GM23248 (cell line): Measurements from ENCODE around the gene NPBWR2. TPM values are rescaled to one million over a fixed set of nuclear protein-coding genes. Genes with fewer than 3 reads are reported as not detected.

Experiments
- DNase-seq: peaks from one replicate; pipeline ENCODE4 v3.0.0-alpha.2; 2015
- H2AFZ ChIP-seq: fragments of 200-600 bp; sonication (generic); 2 replicates; pipeline ENCODE4 v1.6.1; 2016; ENCODE audit warnings: antibody characterized with exemption
- H3F3A ChIP-seq: fragments of 200-600 bp; sonication (generic); 2 replicates; pipeline ENCODE4 v1.6.1; 2016; ENCODE audit warnings: mild to moderate bottlenecking, antibody characterized with exemption, mixed run types; ENCODE audit not compliant: insufficient read depth
- H3K27ac ChIP-seq: fragments of 200-600 bp; sonication (generic); 2 replicates; pipeline ENCODE4 v1.5.1; 2016; ENCODE audit warnings: mild to moderate bottlenecking
- H3K27me3 ChIP-seq: fragments of 200-600 bp; sonication (generic); replicated peaks from 2 replicates; pipeline ENCODE4 v1.6.1; 2016; ENCODE audit warnings: mild to moderate bottlenecking; ENCODE audit not compliant: insufficient read depth
- H3K36me3 ChIP-seq: fragments of 200-600 bp; sonication (generic); 2 replicates; pipeline ENCODE4 v1.6.1; 2016; ENCODE audit warnings: low read depth, mild to moderate bottlenecking
- H3K4me1 ChIP-seq: fragments of 200-600 bp; sonication (generic); 2 replicates; pipeline ENCODE4 v1.6.1; 2016; ENCODE audit warnings: mild to moderate bottlenecking; ENCODE audit not compliant: insufficient read depth
- H3K4me2 ChIP-seq: fragments of 200-600 bp; sonication (generic); one replicate; pipeline ENCODE4 v1.6.1; 2016; ENCODE audit warnings: mild to moderate bottlenecking; ENCODE audit not compliant: unreplicated experiment
- H3K4me3 ChIP-seq: fragments of 200-600 bp; sonication (generic); 2 replicates; pipeline ENCODE4 v1.5.1; 2016; ENCODE audit warnings: mild to moderate bottlenecking
- H3K79me2 ChIP-seq: fragments of 200-600 bp; sonication (generic); 2 replicates; pipeline ENCODE4 v1.6.1; 2016; ENCODE audit warnings: mild to moderate bottlenecking; ENCODE audit not compliant: insufficient read depth
- H3K9ac ChIP-seq: fragments of 200-600 bp; sonication (generic); 2 replicates; pipeline ENCODE4 v1.6.1; 2016; ENCODE audit warnings: mild to moderate bottlenecking
- H3K9me2 ChIP-seq: fragments of 200-600 bp; sonication (generic); 2 replicates; pipeline ENCODE4 v1.6.1; 2016; ENCODE audit warnings: mixed run types, mild to moderate bottlenecking, moderate library complexity; ENCODE audit not compliant: insufficient read depth
- H3K9me3 ChIP-seq: fragments of 200-600 bp; sonication (generic); one replicate; pipeline ENCODE4 v1.6.1; 2017; ENCODE audit warnings: low read depth
- H4K20me1 ChIP-seq: fragments of 200-600 bp; sonication (generic); 2 replicates; pipeline ENCODE4 v1.6.0; 2016; ENCODE audit not compliant: insufficient read depth
- EZH2 ChIP-seq: fragments of 200-600 bp; sonication (generic); IDR thresholded peaks from 2 replicates; pipeline ENCODE4 v1.6.1; 2018; ENCODE audit warnings: antibody characterized with exemption, mild to moderate bottlenecking; ENCODE audit not compliant: insufficient read depth, poor library complexity, severe bottlenecking
- EZH2phosphoT487 ChIP-seq: fragments of 200-600 bp; sonication (generic); IDR thresholded peaks from 2 replicates; pipeline ENCODE4 v1.6.1; 2018; ENCODE audit warnings: antibody characterized with exemption, moderate library complexity, mild to moderate bottlenecking, low read depth; ENCODE audit not compliant: insufficient read depth
- WGBS, 2 experiments: methylation state at CpG; one replicate each; pipeline ENCODE4 v1.1.6; 2015 to 2017; ENCODE audit warnings: low lambda C conversion rate in 2 of 2, low coverage in 1 of 2; ENCODE audit errors: missing lambda C conversion rate in 2 of 2; 5-methylcytosine and 5-hydroxymethylcytosine counted together
- in situ Hi-C: fragments of 300-500 bp; cut with MboI; formaldehyde crosslinking; loops from 2 replicates; pipeline ENCODE4 v1.15.0; 2020
- polyA plus RNA-seq: library from polyadenylated mRNA; unstranded; fragments of >200 nt; fragmentation: Nextera tagmentation; extraction: Ambion mirVana; gene quantifications from 2 replicates; pipeline ENCODE4 v1.2.1, GENCODE V29; 2016
- total RNA-seq: library from RNA; depleted of rRNA; stranded (reverse); fragments of >200 nt; shearing (Covaris generic); gene quantifications from 2 replicates; pipeline ENCODE4 v1.2.3, GENCODE V29; 2014

Gene NPBWR2
- total and polyA plus RNA-seq, 2 experiments from 2014 or later: not detected

DNA sequence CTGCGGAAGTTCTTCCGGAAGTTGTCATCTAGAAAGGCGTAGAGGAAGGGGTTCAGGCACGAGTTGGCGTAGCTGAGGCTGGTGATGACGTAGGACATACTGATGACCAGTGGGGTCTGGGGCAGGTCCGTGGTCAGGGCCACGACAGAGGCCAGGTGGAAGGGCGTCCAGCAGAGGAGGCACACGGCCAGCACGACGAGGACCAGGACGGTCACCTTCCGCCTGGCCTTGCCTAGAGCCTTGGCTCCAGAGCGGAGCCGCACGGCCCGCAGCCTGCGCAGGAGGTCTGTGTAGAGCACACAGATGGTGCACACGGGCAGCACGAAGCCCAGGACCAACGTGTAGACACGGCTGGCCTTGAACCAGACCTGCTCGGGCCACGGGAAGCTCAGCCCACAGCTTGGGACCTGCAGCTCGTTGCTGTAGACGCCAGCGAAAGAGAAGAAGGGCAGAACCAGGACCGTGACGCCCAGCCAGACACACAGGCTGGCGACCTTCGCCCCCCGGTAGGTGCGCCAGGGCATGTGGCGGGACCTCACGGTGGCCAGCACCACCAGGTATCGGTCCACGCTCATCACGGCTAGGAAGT, 1.4 kb downstream of the NPBWR2 start:
- Histone ChIP-seq H3K27ac (no peak overlapping the region), H3K79me2 (no peaks in the 10 kb centered on the region), H3K9ac (no peak overlapping the region), H2AFZ (no peak overlapping the region), H3K4me2 (no peak overlapping the region), H3K27me3 (peaks cover 26% of the 10 kb centered on the region), H3K9me3 (no peaks in the 10 kb centered on the region), H3K9me2 (no peaks in the 10 kb centered on the region), H3K4me3 (no peak overlapping the region), H3K4me1 (no peaks in the 10 kb centered on the region), H3K36me3 (no peaks in the 10 kb centered on the region), H4K20me1 (no peaks in the 10 kb centered on the region), H3F3A (no peaks in the 10 kb centered on the region)
- in situ Hi-C loops: no loop called here
- WGBS, 2 experiments: 82 to 84% methylated on average over 36 to 39 of the region's 39 CpGs
- DNase-seq: no peak
- TF ChIP-seq EZH2phosphoT487 (no peak), EZH2 (no peak)

DNA sequence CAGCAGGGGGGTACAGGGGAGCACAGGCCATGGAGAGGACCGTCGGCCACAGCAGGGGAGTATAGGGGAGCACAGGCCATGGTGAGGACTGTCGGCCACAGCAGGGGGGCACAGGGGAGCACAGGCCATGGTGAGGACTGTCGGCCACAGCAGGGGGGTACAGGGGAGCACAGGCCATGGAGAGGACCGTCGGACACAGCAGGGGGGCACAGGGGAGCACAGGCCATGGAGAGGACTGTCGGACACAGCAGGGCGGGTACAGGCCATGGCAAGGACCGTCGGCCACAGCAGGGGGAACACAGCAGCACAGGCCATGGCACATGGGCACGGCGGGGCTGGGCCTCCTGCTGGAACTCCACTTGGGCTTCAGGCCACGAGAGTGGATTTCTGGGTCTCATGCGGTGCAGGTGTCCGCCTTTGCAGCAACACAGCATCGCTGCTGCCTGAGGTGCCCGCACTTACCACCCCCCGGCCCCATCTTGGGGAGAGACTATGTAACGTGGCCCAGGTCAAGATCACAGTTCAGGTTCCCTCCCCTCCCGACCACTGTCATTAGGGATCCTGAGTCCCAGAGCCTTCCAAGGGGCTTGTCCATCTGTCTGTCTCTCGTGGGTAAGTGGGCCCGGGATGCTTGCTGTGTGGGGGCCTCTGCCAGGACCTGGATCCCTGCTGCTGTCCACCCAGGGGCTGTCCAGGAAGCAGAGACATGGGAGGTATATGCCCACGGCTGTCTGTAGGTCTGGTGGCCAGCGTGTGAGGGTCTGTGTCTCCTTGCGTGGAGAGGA, 2.5 kb downstream of the NPBWR2 start:
- Histone ChIP-seq H3K36me3 (no peaks in the 10 kb centered on the region), H3K4me3 (no peak overlapping the region), H3F3A (no peaks in the 10 kb centered on the region), H3K27me3 (peaks cover 35% of the 10 kb centered on the region), H3K9ac (no peak overlapping the region), H3K4me2 (no peak overlapping the region), H3K9me2 (no peaks in the 10 kb centered on the region), H3K27ac (no peak overlapping the region), H4K20me1 (no peaks in the 10 kb centered on the region), H2AFZ (no peak overlapping the region), H3K9me3 (no peaks in the 10 kb centered on the region), H3K4me1 (no peaks in the 10 kb centered on the region), H3K79me2 (no peaks in the 10 kb centered on the region)
- in situ Hi-C loops: no loop called here
- no peak for DNase-seq
- TF ChIP-seq EZH2phosphoT487 (no peak), EZH2 (no peak)
- WGBS, 2 experiments: 71 to 85% methylated on average over 19 to 24 of the region's 25 CpGs

DNA sequence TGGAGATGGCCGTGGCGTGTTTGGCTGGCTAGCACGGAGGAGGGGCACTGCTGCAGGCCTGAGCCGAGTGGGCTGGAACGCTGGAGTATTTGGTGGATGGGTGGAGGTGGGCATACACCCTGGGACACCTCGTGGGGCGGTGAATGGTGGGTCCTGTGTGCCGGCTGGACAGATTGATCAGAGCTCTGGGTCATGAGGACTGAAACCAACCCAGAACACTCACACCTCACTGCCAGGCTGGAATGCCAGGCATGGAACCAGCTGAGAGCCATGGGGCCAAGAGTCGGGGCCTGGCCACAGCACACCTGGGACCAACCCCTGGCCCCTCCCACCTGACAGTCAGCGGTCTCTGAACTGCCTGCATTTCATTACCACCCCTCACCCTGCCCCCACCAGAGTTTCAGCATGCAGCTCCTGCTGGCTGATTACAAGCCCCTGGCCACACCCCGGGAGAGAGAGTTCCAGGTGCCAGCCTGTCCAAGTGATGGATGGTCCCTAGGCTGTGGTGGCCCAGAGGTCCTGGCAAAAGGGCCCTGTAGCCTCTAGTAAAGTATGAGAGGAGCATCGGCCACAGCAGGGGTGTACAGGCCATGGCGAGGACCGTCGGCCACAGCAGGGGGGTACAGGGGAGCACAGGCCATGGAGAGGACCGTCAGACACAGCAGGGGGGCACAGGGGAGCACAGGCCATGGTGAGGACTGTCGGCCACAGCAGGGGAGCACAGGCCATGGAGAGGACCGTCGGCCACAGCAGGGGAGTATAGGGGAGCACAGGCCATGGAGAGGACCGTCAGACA, 3.3 kb downstream of the NPBWR2 start:
- no peak overlapping the region for H3K27ac ChIP-seq
- H3K9me2 ChIP-seq: no peaks in the 10 kb centered on the region
- no peak overlapping the region for H3K4me2 ChIP-seq
- H3K4me3 ChIP-seq: no peak overlapping the region
- peaks cover 35% of the 10 kb centered on the region for H3K27me3 ChIP-seq
- H3K9me3 ChIP-seq: no peaks in the 10 kb centered on the region
- no peaks in the 10 kb centered on the region for H3K79me2 ChIP-seq
- no peaks in the 10 kb centered on the region for H3F3A ChIP-seq
- H3K4me1 ChIP-seq: no peaks in the 10 kb centered on the region
- TF ChIP-seq EZH2: no peak
- no peak for TF ChIP-seq EZH2phosphoT487
- no peaks in the 10 kb centered on the region for H4K20me1 ChIP-seq
- no peaks in the 10 kb centered on the region for H3K36me3 ChIP-seq
- H2AFZ ChIP-seq: no peak overlapping the region
- DNase-seq: no peak
- H3K9ac ChIP-seq: no peak overlapping the region
- 35 to 40% methylated on average over 15 to 20 of the region's 20 CpGs for WGBS, 2 experiments
- in situ Hi-C loops: no loop called here

DNA sequence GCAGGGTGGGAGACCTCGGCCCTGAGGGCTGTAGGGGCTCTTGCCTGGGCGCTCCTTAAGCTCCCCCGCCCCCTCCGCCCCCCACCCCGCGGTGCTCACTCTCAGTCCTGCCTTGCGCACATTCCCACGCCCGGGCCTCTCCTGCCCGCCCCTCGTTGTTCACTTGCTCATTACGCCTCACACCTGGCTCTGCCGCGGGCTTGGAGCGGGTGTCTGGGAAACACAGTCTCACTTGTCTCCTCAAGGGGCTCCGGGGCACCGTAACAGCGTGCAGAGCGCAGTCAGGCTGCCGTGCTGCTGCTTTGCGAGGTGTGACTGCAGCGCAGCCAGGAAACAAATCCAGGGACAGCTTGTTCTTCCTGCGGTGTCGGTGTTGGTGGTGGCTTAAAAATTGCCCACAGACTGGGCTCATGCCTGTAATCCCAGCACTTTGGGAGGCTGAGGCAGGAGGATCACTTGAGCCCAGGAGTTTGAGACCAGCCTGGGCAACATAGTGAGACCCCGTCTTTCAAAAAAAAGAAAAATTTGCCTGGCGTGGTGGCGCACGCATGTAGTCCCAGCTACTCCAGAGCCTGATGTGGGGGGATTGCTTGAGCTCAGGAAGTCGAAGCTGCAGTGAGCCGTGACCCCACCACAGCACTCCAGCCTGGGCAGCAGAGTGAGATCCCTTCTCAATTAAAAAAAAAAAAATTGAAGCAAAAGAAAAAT, 4.6 kb downstream of the NPBWR2 start:
- H3K4me3 ChIP-seq: no peak overlapping the region
- H3K4me2 ChIP-seq: no peak overlapping the region
- H3K27ac ChIP-seq: no peak overlapping the region
- no peaks in the 10 kb centered on the region for H3K4me1 ChIP-seq
- no peaks in the 10 kb centered on the region for H3F3A ChIP-seq
- H2AFZ ChIP-seq: no peak overlapping the region
- no peaks in the 10 kb centered on the region for H3K36me3 ChIP-seq
- in situ Hi-C loops: no loop called here
- no peaks in the 10 kb centered on the region for H4K20me1 ChIP-seq
- DNase-seq: no peak
- no peak for TF ChIP-seq EZH2phosphoT487
- peak; percentile 42 for TF ChIP-seq EZH2
- peaks cover 35% of the 10 kb centered on the region for H3K27me3 ChIP-seq
- H3K79me2 ChIP-seq: no peaks in the 10 kb centered on the region
- H3K9me3 ChIP-seq: no peaks in the 10 kb centered on the region
- H3K9ac ChIP-seq: no peak overlapping the region
- no peaks in the 10 kb centered on the region for H3K9me2 ChIP-seq
- 19 to 24% methylated on average over 22 to 30 of the region's 30 CpGs for WGBS, 2 experiments
